GM19467 (cell line): ENCODE data around the gene P4HB.

Source experiments
- ATAC-seq: cut with Tn5 transposase; IDR thresholded peaks from one replicate; pipeline ENCODE4 v1.9.1; 2021; ENCODE audit warnings: mild to moderate bottlenecking, moderate library complexity; ENCODE audit not compliant: unreplicated experiment

P4HB gene

GRCh38 chr17:81833160-81833920, 27.0 kb downstream of the P4HB start, which contains the start of gene MCRIP1:
TSS of gene MCRIP1 (minus strand) at chr17:81833291. CDS start at chr17:81824506, 8,785 bp downstream.
- ATAC-seq = peak; percentile 76

GRCh38 chr17:81832608-81833159, 27.7 kb downstream of the P4HB start:
- ATAC-seq = peak; percentile 7

- ATAC-seq = no peak
These were observed 28.3 kb downstream of the P4HB start for GRCh38 chr17:81831957-81832607.

GRCh38 chr17:81831563-81831956, 28.8 kb downstream of the P4HB start:
- ATAC-seq = no peak

- ATAC-seq = no peak
These were observed 30.5 kb downstream of the P4HB start for GRCh38 chr17:81829858-81830257.

- no peak for ATAC-seq
These were observed 31.7 kb downstream of the P4HB start for GRCh38 chr17:81828656-81829055.

- no peak for ATAC-seq
These were observed 34.4 kb downstream of the P4HB start for GRCh38 chr17:81825841-81826466.

GRCh38 chr17:81824595-81824994, 35.7 kb downstream of the P4HB start:
- ATAC-seq = no peak

- no peak for ATAC-seq
These were observed 36.4 kb downstream of the P4HB start for GRCh38 chr17:81823820-81824550.

- no peak for ATAC-seq
These were observed 37.1 kb downstream of the P4HB start for GRCh38 chr17:81822996-81823819.

- ATAC-seq = no peak
These were observed 38.1 kb downstream of the P4HB start for GRCh38 chr17:81822312-81822637.

- no peak for ATAC-seq
These were observed 38.6 kb downstream of the P4HB start for GRCh38 chr17:81821603-81822311.

GRCh38 chr17:81821147-81821546, 39.2 kb downstream of the P4HB start:
- ATAC-seq = no peak

GRCh38 chr17:81819708-81820107, 40.6 kb downstream of the P4HB start:
- ATAC-seq = no peak

- ATAC-seq = no peak
These were observed 42.6 kb downstream of the P4HB start for GRCh38 chr17:81817758-81818147.

- no peak for ATAC-seq
These were observed 44.7 kb downstream of the P4HB start for GRCh38 chr17:81815646-81815986.

GRCh38 chr17:81814748-81815645, 45.3 kb downstream of the P4HB start:
- ATAC-seq = no peak

GRCh38 chr17:81813861-81814683, 46.3 kb downstream of the P4HB start:
- ATAC-seq = no peak
